Uterus (tissue), 4 donors: ENCODE measurements around the gene FFAR3. TPM values are rescaled to one million over a fixed set of nuclear protein-coding genes. Genes with fewer than 3 reads are reported as not detected.

ENCODE experiments used
- DNase-seq, 2 donors: peaks; one replicate each; pipeline ENCODE4 v3.0.0-alpha.2; 2019 to 2020
- H3K27ac ChIP-seq, 2 donors: fragments of 200-600 bp; sonication (generic); 1 replicate in 1 of 2; 2 replicates in 1 of 2; pipeline ENCODE4 v1.5.1; 2016 to 2018
- H3K27me3 ChIP-seq, 2 donors: fragments of 200-600 bp; sonication (generic); one replicate each; pipeline ENCODE4 v1.5.1; 2018 to 2019; ENCODE audit warnings: control low read depth in 1 of 2
- H3K36me3 ChIP-seq, 2 donors: fragments of 200-600 bp; sonication (generic); one replicate each; pipeline ENCODE4 v1.5.1; 2019; ENCODE audit warnings: control low read depth in 1 of 2
- H3K4me1 ChIP-seq, 2 donors: fragments of 200-600 bp; sonication (generic); one replicate each; pipeline ENCODE4 v1.5.1; 2018 to 2019; ENCODE audit warnings: control low read depth in 1 of 2
- H3K4me3 ChIP-seq, 2 donors: fragments of 200-600 bp; sonication (generic); 1 replicate in 1 of 2; 2 replicates in 1 of 2; pipeline ENCODE4 v1.5.1; 2018 to 2019; ENCODE audit warnings: mild to moderate bottlenecking in 1 of 2
- H3K9me3 ChIP-seq, 2 donors: fragments of 200-600 bp; sonication (generic); one replicate each; pipeline ENCODE4 v1.5.1; 2019; ENCODE audit warnings: control low read depth in 1 of 2
- POLR2A ChIP-seq, 2 donors: fragments of 450-650 bp; IDR thresholded peaks; one replicate each; pipeline ENCODE4 v1.6.1; 2016; ENCODE audit warnings: antibody characterized with exemption in 2 of 2, mild to moderate bottlenecking in 1 of 2, moderate library complexity in 1 of 2
- intact Hi-C: fragments of 100-400 bp; cut with DNase I; formaldehyde crosslinking; loops from one replicate; pipeline ENCODE4 v1.15.1; 2023; ENCODE audit warnings: low total_unique reads
- total RNA-seq, 4 donors: library from RNA; depleted of rRNA in 3 of 4; stranded (reverse); fragments of >200 nt in 3 of 4; gene quantifications; one replicate each; pipeline versions ENCODE4 v1.1.0 to v1.2.4, GENCODE V29; 2014 to 2023
- TF ChIP-seq, protein P1 (sequence below), 4 experiments: fragments of 200-600 bp in 2 of 4; fragments of 450-650 bp in 2 of 4; sonication (generic) in 2 of 4; IDR thresholded peaks; one replicate each; pipeline ENCODE4 v1.5.1; 2016 to 2019; ENCODE audit warnings: antibody characterized with exemption in 4 of 4, mild to moderate bottlenecking in 2 of 4, moderate library complexity in 1 of 4
- donor health status: DM: yes; HTN: yes; CAD: no.

FFAR3 gene
- total RNA-seq, 4 donors from 2014 or later, result not detected

DNA sequence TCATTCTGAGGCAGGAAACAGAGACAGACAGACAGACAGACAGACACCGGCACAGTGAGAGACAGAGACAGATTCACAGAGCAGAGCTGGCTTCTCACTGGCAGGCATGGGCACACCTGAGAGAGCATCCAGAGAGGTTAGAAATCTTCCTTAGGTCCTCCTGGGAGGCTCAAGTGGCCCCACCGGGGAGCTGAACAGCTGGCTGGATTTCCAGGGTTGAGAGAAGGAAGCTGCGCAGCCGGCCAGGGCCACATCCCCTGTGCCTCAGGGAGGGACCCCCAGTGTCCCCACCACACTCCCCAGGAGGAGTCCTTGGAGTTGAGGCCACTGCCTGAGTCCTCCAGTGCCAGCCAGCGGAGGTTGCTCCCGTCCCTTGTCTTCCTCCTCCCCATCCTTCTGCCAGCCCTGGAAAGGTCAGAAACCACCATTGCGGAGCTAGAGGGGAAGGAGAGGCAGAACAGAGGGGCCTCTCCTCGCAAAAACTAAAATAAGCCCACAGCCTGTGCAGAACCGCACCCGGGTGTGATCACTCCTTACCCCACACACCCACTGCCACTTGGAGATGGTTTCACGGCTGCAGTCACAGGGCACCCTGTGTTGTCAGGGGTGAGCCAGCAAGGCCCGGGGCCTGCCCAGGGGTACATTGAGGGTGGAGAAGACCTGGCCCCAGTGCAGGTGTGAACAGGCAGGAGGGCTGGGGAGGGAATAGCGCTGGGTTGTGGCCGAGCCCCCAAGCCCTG lies 4.2 kb downstream of the FFAR3 start:
- TF ChIP-seq, protein P1, sequence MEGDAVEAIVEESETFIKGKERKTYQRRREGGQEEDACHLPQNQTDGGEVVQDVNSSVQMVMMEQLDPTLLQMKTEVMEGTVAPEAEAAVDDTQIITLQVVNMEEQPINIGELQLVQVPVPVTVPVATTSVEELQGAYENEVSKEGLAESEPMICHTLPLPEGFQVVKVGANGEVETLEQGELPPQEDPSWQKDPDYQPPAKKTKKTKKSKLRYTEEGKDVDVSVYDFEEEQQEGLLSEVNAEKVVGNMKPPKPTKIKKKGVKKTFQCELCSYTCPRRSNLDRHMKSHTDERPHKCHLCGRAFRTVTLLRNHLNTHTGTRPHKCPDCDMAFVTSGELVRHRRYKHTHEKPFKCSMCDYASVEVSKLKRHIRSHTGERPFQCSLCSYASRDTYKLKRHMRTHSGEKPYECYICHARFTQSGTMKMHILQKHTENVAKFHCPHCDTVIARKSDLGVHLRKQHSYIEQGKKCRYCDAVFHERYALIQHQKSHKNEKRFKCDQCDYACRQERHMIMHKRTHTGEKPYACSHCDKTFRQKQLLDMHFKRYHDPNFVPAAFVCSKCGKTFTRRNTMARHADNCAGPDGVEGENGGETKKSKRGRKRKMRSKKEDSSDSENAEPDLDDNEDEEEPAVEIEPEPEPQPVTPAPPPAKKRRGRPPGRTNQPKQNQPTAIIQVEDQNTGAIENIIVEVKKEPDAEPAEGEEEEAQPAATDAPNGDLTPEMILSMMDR (IDR thresholded peaks at IDR 0.05), result no peak
- TF ChIP-seq POLR2A (IDR thresholded peaks at IDR 0.05), result no peak
- intact Hi-C loops, result no loop called here
- no peak for DNase-seq

DNA sequence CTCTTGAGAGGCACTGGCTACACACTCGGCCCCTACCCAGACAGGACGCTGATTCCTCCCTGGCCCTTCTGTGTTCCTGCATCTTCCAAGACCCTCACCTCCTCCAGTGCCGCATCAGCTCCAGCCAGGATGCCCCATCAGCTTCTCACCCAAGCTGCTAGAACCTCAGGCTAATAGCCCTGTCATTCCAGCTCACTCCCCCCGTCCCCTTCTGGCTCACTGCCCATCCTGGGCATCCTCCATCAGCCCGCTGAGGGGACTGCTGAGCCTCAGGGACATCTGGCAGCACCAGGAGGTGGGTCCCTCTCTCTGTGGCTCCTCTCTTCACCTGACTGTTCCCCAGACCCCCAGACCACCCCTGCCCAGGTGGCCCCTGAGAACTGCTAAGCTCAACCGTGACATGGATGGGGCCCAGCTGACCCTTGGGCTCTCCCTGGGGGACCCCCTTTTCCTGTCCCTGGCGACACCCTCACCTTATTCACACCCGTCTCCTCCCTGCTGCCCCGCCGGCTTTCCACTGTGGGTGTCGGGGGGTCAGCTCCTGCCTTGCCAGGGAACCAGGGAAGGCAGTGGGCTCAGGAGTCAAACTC lies 4.8 kb downstream of the FFAR3 start:
- TF ChIP-seq POLR2A (IDR thresholded peaks at IDR 0.05), result no peak
- TF ChIP-seq, protein P1 (IDR thresholded peaks at IDR 0.05), result no peak
- no peaks in the 10 kb centered on the region for H3K27me3 ChIP-seq
- H3K36me3 ChIP-seq, result no peaks in the 10 kb centered on the region
- no peaks in the 10 kb centered on the region for H3K9me3 ChIP-seq
- no peaks in the 10 kb centered on the region for H3K4me1 ChIP-seq
- no peak overlapping the region for H3K4me3 ChIP-seq
- DNase-seq, result no peak
- no peak overlapping the region for H3K27ac ChIP-seq
- intact Hi-C loops, result no loop called here

More for the DNA sequence above, 4.2 kb downstream of the FFAR3 start:
- Histone ChIP-seq H3K36me3 (no peaks in the 10 kb centered on the region), H3K9me3 (no peaks in the 10 kb centered on the region), H3K27me3 (no peaks in the 10 kb centered on the region), H3K27ac (no peak overlapping the region), H3K4me1 (no peaks in the 10 kb centered on the region), H3K4me3 (no peak overlapping the region)

DNA sequence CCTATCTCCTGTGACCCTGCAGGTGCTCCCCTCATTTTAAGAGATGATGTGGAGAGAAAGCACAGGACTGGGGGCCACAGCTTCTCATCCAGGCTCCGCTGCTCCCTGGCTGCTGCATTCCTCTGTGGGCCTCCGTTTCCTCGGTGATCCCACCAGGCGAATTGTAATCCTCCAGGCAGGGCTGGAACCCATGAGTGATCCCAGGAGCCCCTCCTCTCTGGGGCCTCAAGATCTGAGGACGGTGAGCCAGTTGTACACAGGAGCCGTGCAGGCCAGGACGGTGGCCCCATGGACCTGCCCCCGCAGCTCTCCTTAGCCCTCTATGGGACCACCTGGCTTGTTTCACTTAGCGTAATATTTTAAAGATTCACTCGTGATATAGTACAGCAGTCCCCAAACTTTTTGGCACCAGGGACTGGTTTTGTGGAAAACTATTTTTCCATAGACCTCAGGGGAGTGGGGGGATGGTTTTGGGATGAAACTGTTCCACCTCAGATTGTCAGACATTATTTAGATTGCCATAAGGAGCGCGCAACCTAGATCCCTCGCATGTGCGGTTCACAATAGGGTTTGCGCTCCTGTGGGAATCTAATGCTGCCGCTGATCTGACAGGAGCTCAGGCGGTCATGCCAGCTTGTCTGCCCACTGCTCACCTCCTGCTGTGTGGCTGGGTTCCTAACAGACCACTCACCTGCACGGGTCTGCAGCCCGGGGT lies 5.6 kb downstream of the FFAR3 start:
- Histone ChIP-seq H3K36me3 (no peaks in the 10 kb centered on the region), H3K9me3 (no peaks in the 10 kb centered on the region), H3K4me3 (no peak overlapping the region), H3K27me3 (no peaks in the 10 kb centered on the region), H3K4me1 (no peaks in the 10 kb centered on the region), H3K27ac (no peak overlapping the region)
- intact Hi-C loops, result no loop called here
- no peak for DNase-seq
- TF ChIP-seq, protein P1 (IDR thresholded peaks at IDR 0.05), result no peak
- no peak for TF ChIP-seq POLR2A (IDR thresholded peaks at IDR 0.05)

DNA sequence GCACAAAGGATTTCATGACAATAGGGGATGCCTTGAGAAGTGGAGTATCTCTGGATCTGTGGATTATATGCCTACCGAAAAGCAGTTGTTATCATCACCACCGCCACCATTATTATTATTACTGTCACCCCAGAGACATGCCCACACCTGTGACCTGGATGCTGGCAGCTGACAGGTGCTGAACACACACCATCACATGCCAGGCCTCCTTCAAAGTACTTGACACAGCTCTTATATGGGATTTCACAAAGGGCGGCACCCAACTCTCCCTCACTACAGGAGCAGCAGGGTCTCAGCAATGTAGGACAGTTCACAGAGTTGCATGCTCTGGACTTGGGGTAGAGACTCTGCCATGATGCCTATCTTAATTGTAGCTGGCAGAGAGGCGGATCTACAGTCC lies 7.0 kb downstream of the FFAR3 start:
- Histone ChIP-seq H3K27me3 (no peaks in the 10 kb centered on the region), H3K4me1 (no peaks in the 10 kb centered on the region), H3K36me3 (no peaks in the 10 kb centered on the region), H3K4me3 (no peak overlapping the region), H3K27ac (no peak overlapping the region), H3K9me3 (no peaks in the 10 kb centered on the region)
- DNase-seq, result no peak
- no peak for TF ChIP-seq POLR2A (IDR thresholded peaks at IDR 0.05)
- TF ChIP-seq, protein P1 (IDR thresholded peaks at IDR 0.05), result no peak
- intact Hi-C loops, result no loop called here

DNA sequence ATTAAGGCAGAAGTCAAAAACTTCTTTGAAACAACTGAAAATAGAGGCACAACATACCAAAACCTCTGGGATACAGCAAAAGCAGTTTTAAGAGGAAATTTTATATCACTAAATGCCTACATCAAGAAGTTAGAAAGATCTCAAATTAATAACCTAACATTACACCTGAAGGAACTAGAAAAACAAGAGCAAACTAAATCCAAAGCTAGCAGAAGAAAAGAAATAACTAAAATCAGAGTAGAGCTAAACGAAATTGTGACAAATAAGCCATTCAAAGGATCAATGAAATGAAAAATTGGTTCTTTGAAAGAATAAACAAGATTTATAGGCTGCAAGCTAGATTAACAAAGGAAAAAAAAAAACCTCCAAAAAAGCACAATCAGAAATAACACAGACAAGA lies 10.1 kb downstream of the FFAR3 start:
- H3K4me3 ChIP-seq, result no peak overlapping the region
- DNase-seq, result no peak
- H3K4me1 ChIP-seq, result no peaks in the 10 kb centered on the region
- H3K27me3 ChIP-seq, result no peaks in the 10 kb centered on the region
- H3K36me3 ChIP-seq, result no peaks in the 10 kb centered on the region
- TF ChIP-seq POLR2A (IDR thresholded peaks at IDR 0.05), result no peak
- TF ChIP-seq, protein P1 (IDR thresholded peaks at IDR 0.05), result no peak
- no peak overlapping the region for H3K27ac ChIP-seq
- no peaks in the 10 kb centered on the region for H3K9me3 ChIP-seq
- intact Hi-C loops, result no loop called here
